Ishikawa (cell line): ENCODE measurements around the gene FNDC11.
A peak's percentile ranks its signal among the peaks of the same experiment; 100 is the strongest.

Experiments used
- CEBPB ChIP-seq: IDR thresholded peaks from 2 replicates; pipeline ENCODE4 v1.6.1; 2012
- CREB1 ChIP-seq: IDR thresholded peaks from 2 replicates; pipeline ENCODE4 v1.6.1; 2012; ENCODE audit warnings: low read depth
- EGR1 ChIP-seq: IDR thresholded peaks from 2 replicates; pipeline ENCODE4 v1.6.1; 2012
- EP300 ChIP-seq: IDR thresholded peaks from 2 replicates; pipeline ENCODE4 v1.6.1; 2012; ENCODE audit warnings: borderline replicate concordance
- FOXM1 ChIP-seq: IDR thresholded peaks from 2 replicates; pipeline ENCODE4 v1.6.1; 2012; ENCODE audit warnings: low read depth, borderline replicate concordance
- NFIC ChIP-seq: IDR thresholded peaks from 2 replicates; pipeline ENCODE4 v1.6.1; 2012
- RAD21 ChIP-seq: IDR thresholded peaks from 2 replicates; pipeline ENCODE4 v1.6.1; 2012; ENCODE audit warnings: low read depth
- TAF1 ChIP-seq: IDR thresholded peaks from 2 replicates; pipeline ENCODE4 v1.6.1; 2012; ENCODE audit warnings: low read depth, mild to moderate bottlenecking
- TEAD4 ChIP-seq: IDR thresholded peaks from 2 replicates; pipeline ENCODE4 v1.6.1; 2012
- ZBTB7A ChIP-seq: IDR thresholded peaks from 2 replicates; pipeline ENCODE4 v1.6.1; 2012; ENCODE audit warnings: low read depth
- TF ChIP-seq, protein P1 (sequence below): IDR thresholded peaks from 2 replicates; pipeline ENCODE4 v1.6.1; 2012; ENCODE audit warnings: low read depth, mild to moderate bottlenecking
- TF ChIP-seq, protein P2 (sequence below): IDR thresholded peaks from 2 replicates; pipeline ENCODE4 v1.6.1; 2012
- TF ChIP-seq, protein P3 (sequence below): IDR thresholded peaks from 2 replicates; pipeline ENCODE4 v1.6.1; 2012

The FNDC11 gene

DNA sequence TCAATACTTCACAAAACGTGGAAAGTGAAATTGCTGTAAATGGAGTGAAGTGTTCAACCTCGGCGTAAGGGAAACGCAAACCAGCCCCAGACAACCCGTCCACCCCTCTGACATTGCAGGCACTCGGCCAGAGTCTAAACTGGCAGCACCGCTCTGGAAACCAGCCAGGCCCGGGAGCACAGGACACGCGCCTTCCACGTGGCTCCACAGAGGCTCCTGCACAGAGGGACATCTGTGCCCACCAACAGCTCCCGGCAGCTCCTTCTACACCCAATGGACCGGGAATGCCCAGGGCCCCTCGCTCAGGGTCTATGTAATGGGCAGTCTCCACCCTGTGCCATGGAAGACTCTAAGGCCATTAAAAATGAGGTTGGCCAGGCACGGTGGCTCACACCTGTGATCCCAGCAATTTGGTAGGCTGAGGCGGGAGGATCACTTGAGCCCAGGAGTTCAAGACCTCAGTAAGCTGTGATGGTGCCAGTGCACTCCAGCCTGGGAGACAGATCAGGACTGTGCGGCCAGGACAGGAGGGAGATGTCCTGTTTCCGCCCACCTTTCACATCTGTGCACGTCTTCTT is 23.4 kb downstream of the FNDC11 start:
- no peak for TF ChIP-seq ZBTB7A
- 0 out of 2 replicates have a peak, but pooled peaks have one; percentile 14 for TF ChIP-seq NFIC

DNA sequence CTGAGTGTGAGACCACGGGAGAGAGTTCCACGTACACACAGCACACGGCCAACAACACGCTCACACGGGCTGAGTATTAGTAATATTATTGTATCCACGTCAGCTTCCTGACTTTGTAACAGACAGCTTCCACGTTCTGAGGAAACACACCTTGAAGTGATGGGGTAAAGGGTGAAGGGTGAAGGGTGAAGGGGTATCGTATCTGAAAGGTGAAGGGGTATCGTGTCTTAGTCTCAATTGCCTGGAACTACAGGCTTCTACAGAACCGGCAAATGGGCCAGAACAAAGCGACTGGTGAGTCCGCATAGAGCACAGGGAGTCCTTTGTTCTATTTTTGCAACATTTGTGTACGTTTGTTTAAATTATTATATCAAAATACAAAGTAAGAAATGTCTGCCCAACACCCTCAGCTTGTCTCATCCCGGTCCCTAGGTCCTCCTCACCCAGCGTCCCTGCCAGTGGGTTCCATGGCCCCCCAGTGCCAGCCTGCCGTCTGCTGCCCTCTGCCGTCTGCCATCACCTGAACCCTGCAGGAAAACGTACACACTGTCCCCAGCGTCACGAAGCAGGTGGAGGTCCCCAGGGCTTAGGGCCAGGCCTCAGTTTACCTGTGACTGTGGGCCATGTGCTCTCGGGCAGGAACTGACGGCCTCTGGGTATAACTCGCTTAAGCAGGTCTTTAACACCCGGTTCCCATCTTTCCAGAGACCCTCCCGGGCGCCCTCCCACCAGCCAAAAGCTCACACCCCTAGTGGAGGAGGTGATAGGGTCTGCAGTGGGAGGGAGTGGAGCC is 24.5 kb downstream of the FNDC11 start:
- TF ChIP-seq, protein P1, sequence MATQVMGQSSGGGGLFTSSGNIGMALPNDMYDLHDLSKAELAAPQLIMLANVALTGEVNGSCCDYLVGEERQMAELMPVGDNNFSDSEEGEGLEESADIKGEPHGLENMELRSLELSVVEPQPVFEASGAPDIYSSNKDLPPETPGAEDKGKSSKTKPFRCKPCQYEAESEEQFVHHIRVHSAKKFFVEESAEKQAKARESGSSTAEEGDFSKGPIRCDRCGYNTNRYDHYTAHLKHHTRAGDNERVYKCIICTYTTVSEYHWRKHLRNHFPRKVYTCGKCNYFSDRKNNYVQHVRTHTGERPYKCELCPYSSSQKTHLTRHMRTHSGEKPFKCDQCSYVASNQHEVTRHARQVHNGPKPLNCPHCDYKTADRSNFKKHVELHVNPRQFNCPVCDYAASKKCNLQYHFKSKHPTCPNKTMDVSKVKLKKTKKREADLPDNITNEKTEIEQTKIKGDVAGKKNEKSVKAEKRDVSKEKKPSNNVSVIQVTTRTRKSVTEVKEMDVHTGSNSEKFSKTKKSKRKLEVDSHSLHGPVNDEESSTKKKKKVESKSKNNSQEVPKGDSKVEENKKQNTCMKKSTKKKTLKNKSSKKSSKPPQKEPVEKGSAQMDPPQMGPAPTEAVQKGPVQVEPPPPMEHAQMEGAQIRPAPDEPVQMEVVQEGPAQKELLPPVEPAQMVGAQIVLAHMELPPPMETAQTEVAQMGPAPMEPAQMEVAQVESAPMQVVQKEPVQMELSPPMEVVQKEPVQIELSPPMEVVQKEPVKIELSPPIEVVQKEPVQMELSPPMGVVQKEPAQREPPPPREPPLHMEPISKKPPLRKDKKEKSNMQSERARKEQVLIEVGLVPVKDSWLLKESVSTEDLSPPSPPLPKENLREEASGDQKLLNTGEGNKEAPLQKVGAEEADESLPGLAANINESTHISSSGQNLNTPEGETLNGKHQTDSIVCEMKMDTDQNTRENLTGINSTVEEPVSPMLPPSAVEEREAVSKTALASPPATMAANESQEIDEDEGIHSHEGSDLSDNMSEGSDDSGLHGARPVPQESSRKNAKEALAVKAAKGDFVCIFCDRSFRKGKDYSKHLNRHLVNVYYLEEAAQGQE: no peak
- TF ChIP-seq NFIC: no peak
- TF ChIP-seq, protein P2, sequence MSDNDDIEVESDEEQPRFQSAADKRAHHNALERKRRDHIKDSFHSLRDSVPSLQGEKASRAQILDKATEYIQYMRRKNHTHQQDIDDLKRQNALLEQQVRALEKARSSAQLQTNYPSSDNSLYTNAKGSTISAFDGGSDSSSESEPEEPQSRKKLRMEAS: no peak
- no peak for TF ChIP-seq EP300

- TF ChIP-seq ZBTB7A (no peak), TEAD4 (no peak), NFIC (no peak), CREB1 (no peak), CEBPB (no peak), EGR1 (no peak), RAD21 (no peak), FOXM1 (no peak)
- TF ChIP-seq, protein P2: no peak
- TF ChIP-seq, protein P1: no peak
Measured at GRCh38 chr20:63579017-63579694, 25.2 kb downstream of the FNDC11 start.

DNA sequence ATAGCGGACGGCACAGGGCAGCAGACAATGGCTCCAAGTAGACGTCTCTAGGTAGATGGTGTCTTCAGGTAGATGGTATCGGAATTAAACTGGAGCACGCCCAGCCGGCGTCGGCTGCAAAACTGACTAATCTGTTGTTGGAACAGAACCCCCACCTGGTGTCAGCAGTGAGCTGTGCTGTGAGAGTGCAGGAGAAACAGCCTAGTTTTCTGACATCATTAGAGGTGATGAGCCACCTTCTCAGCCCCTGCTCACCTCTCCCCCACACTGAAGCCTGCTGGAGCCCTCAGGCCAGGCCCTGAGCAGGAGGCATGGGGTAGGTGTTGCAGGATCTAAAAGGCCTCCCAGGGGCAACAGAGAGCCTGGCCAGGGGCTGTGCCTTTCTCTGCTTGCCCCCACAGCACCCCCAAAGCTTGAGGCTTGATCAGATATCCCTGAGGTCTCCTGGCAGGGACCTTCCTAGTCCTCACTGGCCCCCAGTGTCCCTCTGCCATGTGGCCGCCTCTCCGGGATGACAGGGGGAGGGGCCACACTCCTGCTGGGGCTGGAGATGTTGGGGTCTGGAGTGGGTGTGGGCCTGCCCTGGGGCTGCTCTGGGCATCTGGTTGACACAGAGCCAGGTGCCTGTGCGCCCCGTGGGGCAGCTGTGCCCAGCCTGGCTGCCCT is 27.0 kb downstream of the FNDC11 start:
- TF ChIP-seq EGR1 (no peak), TEAD4 (no peak), ZBTB7A (no peak), RAD21 (peak; percentile 51)

GRCh38 chr20:63582382-63583063 is 28.6 kb downstream of the FNDC11 start:
- TF ChIP-seq CEBPB (no peak), FOXM1 (no peak), ZBTB7A (no peak), EGR1 (no peak), TAF1 (no peak), NFIC (no peak), TEAD4 (no peak), RAD21 (no peak), EP300 (no peak)
- TF ChIP-seq, protein P3, sequence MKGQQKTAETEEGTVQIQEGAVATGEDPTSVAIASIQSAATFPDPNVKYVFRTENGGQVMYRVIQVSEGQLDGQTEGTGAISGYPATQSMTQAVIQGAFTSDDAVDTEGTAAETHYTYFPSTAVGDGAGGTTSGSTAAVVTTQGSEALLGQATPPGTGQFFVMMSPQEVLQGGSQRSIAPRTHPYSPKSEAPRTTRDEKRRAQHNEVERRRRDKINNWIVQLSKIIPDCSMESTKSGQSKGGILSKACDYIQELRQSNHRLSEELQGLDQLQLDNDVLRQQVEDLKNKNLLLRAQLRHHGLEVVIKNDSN: no peak
- TF ChIP-seq, protein P2: no peak
- TF ChIP-seq, protein P1: no peak
